MCF 10A (cell line): ENCODE measurements around the gene CALHM2. TPM values are rescaled to one million over a fixed set of nuclear protein-coding genes. Genes with fewer than 3 reads are reported as not detected.
"Not testable (repeated sequence)": the region's sequence is repeated elsewhere in the genome, so short reads cannot be mapped to it uniquely, and the experiment has no call there.

Experiments
- BruUV-seq: library from RNA; stranded (reverse); fragments of 400-500 nt; replicated peaks from 2 replicates; lab custom pipeline; 2021; lab: Mats Ljungman, UMichigan
- CTCF ChIA-PET: fragments of 300-600 bp; sonication (Branson Sonifier 250); formaldehyde crosslinking; extraction: SDS; loops from one replicate; lab custom pipeline; 2021; ENCODE audit warnings: antibody characterized with exemption, inconsistent platforms; lab: Yijun Ruan, JAX
- POLR2A ChIA-PET: fragments of 300-600, 350-650 bp; sonication (Branson Sonifier 250); formaldehyde crosslinking; extraction: SDS; loops from one replicate; lab custom pipeline; 2020; ENCODE audit warnings: antibody characterized with exemption, inconsistent platforms; lab: Yijun Ruan, JAX
- DNase-seq: peaks from one replicate; pipeline ENCODE4 v3.0.0-alpha.2; 2018; ENCODE audit not compliant: unreplicated experiment
- H3K27ac Mint-ChIP-seq: one replicate; pipeline ENCODE4 v1.8.0; 2022; ENCODE audit warnings: mild to moderate bottlenecking, low read depth, mixed read lengths; ENCODE audit not compliant: unreplicated experiment
- H3K27me3 Mint-ChIP-seq: one replicate; pipeline ENCODE4 v1.8.0; 2022; ENCODE audit warnings: mixed read lengths; ENCODE audit not compliant: insufficient read depth, unreplicated experiment
- H3K36me3 Mint-ChIP-seq: one replicate; pipeline ENCODE4 v1.8.0; 2022; ENCODE audit warnings: mild to moderate bottlenecking, moderate library complexity, mixed read lengths; ENCODE audit not compliant: insufficient read depth, unreplicated experiment
- H3K4me1 Mint-ChIP-seq: one replicate; pipeline ENCODE4 v1.8.0; 2022; ENCODE audit warnings: mixed read lengths; ENCODE audit not compliant: insufficient read depth, unreplicated experiment
- H3K4me3 Mint-ChIP-seq: one replicate; pipeline ENCODE4 v1.8.0; 2022; ENCODE audit warnings: mild to moderate bottlenecking, moderate library complexity, mixed read lengths; ENCODE audit not compliant: unreplicated experiment
- H3K9me3 Mint-ChIP-seq: one replicate; pipeline ENCODE4 v1.8.0; 2022; ENCODE audit warnings: mixed read lengths; ENCODE audit not compliant: unreplicated experiment
- CTCF ChIP-seq: fragments of 200-600 bp; IDR thresholded peaks from one replicate; pipeline ENCODE4 v1.8.0; 2022; ENCODE audit warnings: antibody characterized with exemption, mild to moderate bottlenecking; ENCODE audit not compliant: unreplicated experiment
- intact Hi-C: fragments of 100-400 bp; cut with micrococcal nuclease; formaldehyde crosslinking; loops from 2 replicates; pipeline ENCODE4 v1.14.1; 2022
- total RNA-seq: library from RNA; stranded (reverse); gene quantifications from 2 replicates; pipeline ENCODE4 v1.2.3, GENCODE V29; 2022

The CALHM2 gene
- total RNA-seq, 1 experiment from 2014 or later, result 4.2 TPM

- peaks cover 96% of the 10 kb centered on the region for H3K36me3 Mint-ChIP-seq
- POLR2A ChIA-PET, result interaction anchor here (1.0 kb wide), 1 partner anchor 10 kb away, joined by 4 read pairs; no protein-coding TSS in a partner anchor
- BruUV-seq, result no TSS peak
These were observed 34.6 kb downstream of the CALHM2 start for GRCh38 chr10:103417601-103418000.

GRCh38 chr10:103417148-103417469, 35.1 kb downstream of the CALHM2 start:
- H3K27ac Mint-ChIP-seq, DNase-seq, H3K4me3 Mint-ChIP-seq, H3K9me3 Mint-ChIP-seq, BruUV-seq, H3K27me3 Mint-ChIP-seq, H3K4me1 Mint-ChIP-seq: not testable (repeated sequence)
- intact Hi-C loops, result loop anchor here (1.0 to 2.0 kb wide), 2 partner anchors 68 to 176 kb away; no protein-coding TSS in a partner anchor
- POLR2A ChIA-PET, result interaction anchor here (0.7 kb wide), 1 partner anchor 19 kb away, joined by 6 read pairs; no protein-coding TSS in a partner anchor
- H3K36me3 Mint-ChIP-seq, result peaks cover 96% of the 10 kb centered on the region
- CTCF ChIA-PET, result interaction anchor here (0.6 to 5.6 kb wide), 23 partner anchors 7 to 296 kb away, joined by 3 to 48 read pairs (median 7); partner anchors contain the start of genes ATP5MK and PDCD11

More at GRCh38 chr10:103417601-103418000, 34.6 kb downstream of the CALHM2 start:
- Mint-ChIP-seq H3K27me3 (no peaks in the 10 kb centered on the region), H3K4me1 (no peaks in the 10 kb centered on the region), H3K27ac (no peak overlapping the region), H3K4me3 (no peak overlapping the region), H3K9me3 (no peaks in the 10 kb centered on the region)
- CTCF ChIA-PET, result interaction anchor here (0.7 to 5.6 kb wide), 16 partner anchors 9 to 274 kb away, joined by 3 to 48 read pairs (median 7); partner anchors contain the start of genes ATP5MK and PDCD11
- TF ChIP-seq CTCF, result no peak
- DNase-seq, result no peak
- intact Hi-C loops, result loop anchor here (1.0 to 2.0 kb wide), 2 partner anchors 68 to 175 kb away; no protein-coding TSS in a partner anchor

GRCh38 chr10:103416436-103417147, 35.6 kb downstream of the CALHM2 start:
- Mint-ChIP-seq H3K4me3 (no peak overlapping the region), H3K9me3 (no peaks in the 10 kb centered on the region), H3K36me3 (peaks cover 96% of the 10 kb centered on the region), H3K27ac (no peak overlapping the region), H3K4me1 (no peaks in the 10 kb centered on the region), H3K27me3 (no peaks in the 10 kb centered on the region)
- no TSS peak for BruUV-seq
- DNase-seq, result peak; percentile 68
- intact Hi-C loops, result loop anchor here (1.0 to 2.0 kb wide), 2 partner anchors 69 to 176 kb away; no protein-coding TSS in a partner anchor
- ChIA-PET CTCF (interaction anchor here (0.6 to 5.6 kb wide), 27 partner anchors 8 to 296 kb away, joined by 3 to 48 read pairs (median 6); partner anchors contain the start of genes ATP5MK and PDCD11), POLR2A (interaction anchor here (0.7 kb wide), 1 partner anchor 18 kb away, joined by 6 read pairs; no protein-coding TSS in a partner anchor)
- TF ChIP-seq CTCF, result peak; percentile 37

GRCh38 chr10:103415581-103415980, 36.6 kb downstream of the CALHM2 start:
- no peak for DNase-seq
- Mint-ChIP-seq H3K4me3 (no peak overlapping the region), H3K27ac (no peak overlapping the region), H3K36me3 (peaks cover 89% of the 10 kb centered on the region), H3K4me1 (no peaks in the 10 kb centered on the region), H3K27me3 (no peaks in the 10 kb centered on the region), H3K9me3 (no peaks in the 10 kb centered on the region)
- POLR2A ChIA-PET, result interaction anchor here (0.7 to 0.8 kb wide), 2 partner anchors 18 to 1996 kb away, joined by 3 to 4 read pairs; no protein-coding TSS in a partner anchor
- BruUV-seq, result no TSS peak
- intact Hi-C loops, result no loop called here
- TF ChIP-seq CTCF, result no peak
- CTCF ChIA-PET, result interaction anchor here (0.9 to 5.6 kb wide), 14 partner anchors 9 to 130 kb away, joined by 3 to 48 read pairs (median 7); partner anchors contain the start of genes ATP5MK and PDCD11
